Measurements from ENCODE around the gene RWDD1. TPM values are rescaled to one million over a fixed set of nuclear protein-coding genes. Genes with fewer than 3 reads are reported as not detected.

Gene RWDD1
- total and polyA plus RNA-seq, 2 of the 13 experiments (the other 11 are each of a cell fraction or from before 2014, with no cell fraction given), result 27.4 to 67.1 TPM

DNA sequence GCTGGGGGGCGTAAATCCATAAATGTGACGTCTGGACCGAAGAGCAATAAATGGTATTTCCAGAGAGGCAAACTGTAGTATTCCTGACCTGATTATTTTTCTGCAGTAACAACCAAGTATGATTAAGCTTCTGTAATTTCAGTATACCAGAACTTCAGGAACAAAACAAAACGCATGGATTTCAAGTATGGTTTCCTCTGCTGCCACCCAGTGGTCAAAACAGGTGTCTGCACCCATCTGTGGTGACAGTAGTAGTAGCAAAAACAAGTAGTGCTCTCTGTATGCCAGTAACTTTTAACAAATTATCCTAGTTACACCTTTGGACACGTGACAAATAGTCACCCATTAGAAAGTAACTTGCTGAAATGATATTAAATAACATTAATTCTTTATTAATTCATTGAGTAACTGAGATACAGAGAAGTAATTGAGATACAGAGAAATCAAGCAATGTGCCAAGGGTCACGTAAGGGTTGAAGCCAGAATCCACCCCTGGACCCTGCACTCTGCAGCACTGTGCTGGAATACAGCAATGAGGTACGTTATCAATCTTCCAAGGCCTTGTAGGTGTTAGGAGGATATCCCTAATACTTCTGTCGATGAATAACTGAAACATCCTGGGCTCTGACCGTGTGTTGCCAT is 9.8 kb upstream of the RWDD1 start (continued):
- TF ChIP-seq, protein P1, sequence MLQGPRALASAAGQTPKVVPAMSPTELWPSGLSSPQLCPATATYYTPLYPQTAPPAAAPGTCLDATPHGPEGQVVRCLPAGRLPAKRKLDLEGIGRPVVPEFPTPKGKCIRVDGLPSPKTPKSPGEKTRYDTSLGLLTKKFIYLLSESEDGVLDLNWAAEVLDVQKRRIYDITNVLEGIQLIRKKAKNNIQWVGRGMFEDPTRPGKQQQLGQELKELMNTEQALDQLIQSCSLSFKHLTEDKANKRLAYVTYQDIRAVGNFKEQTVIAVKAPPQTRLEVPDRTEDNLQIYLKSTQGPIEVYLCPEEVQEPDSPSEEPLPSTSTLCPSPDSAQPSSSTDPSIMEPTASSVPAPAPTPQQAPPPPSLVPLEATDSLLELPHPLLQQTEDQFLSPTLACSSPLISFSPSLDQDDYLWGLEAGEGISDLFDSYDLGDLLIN (CRISPR knock-in tag; IDR thresholded peaks at IDR 0.05; ENCODE audit: borderline replicate concordance), result no peak
- TF ChIP-seq MIER3 (CRISPR knock-in tag; IDR thresholded peaks at IDR 0.05; ENCODE audit: borderline replicate concordance) (no peak), ARNT2 (CRISPR knock-in tag; IDR thresholded peaks at IDR 0.05; ENCODE audit: low read depth) (no peak), ZNF451 (CRISPR knock-in tag; IDR thresholded peaks at IDR 0.05) (0 out of 2 replicates have a peak, but pooled peaks have one; percentile 18), GTF3A (CRISPR knock-in tag; conservative IDR thresholded peaks at IDR 0.05) (no peak), KDM2A (CRISPR knock-in tag; IDR thresholded peaks at IDR 0.05; ENCODE audit: borderline replicate concordance, low read depth) (no peak), ONECUT2 (CRISPR knock-in tag; IDR thresholded peaks at IDR 0.05) (no peak), ZNF772 (CRISPR knock-in tag; IDR thresholded peaks at IDR 0.05) (no peak), ZSCAN20 (CRISPR knock-in tag; IDR thresholded peaks at IDR 0.05; ENCODE audit: borderline replicate concordance) (no peak), ZNF230 (CRISPR knock-in tag; IDR thresholded peaks at IDR 0.05) (0 out of 2 replicates have a peak, but pooled peaks have one; percentile 49), EEA1 (CRISPR knock-in tag; IDR thresholded peaks at IDR 0.05; ENCODE audit: borderline replicate concordance) (no peak), ZNF205 (CRISPR knock-in tag; IDR thresholded peaks at IDR 0.05) (0 out of 2 replicates have a peak, but pooled peaks have one; percentile 10), JUN (CRISPR knock-in tag; IDR thresholded peaks at IDR 0.05) (0 out of 2 replicates have a peak, but pooled peaks have one; percentile 22), ZNF75D (CRISPR knock-in tag; IDR thresholded peaks at IDR 0.05; ENCODE audit: borderline replicate concordance) (no peak), ZNF180 (CRISPR knock-in tag; IDR thresholded peaks at IDR 0.05; ENCODE audit: borderline replicate concordance, low read depth) (no peak), SETDB1 (CRISPR knock-in tag; IDR thresholded peaks at IDR 0.05; ENCODE audit: borderline replicate concordance) (no peak), NAIF1 (CRISPR knock-in tag; IDR thresholded peaks at IDR 0.05; ENCODE audit: borderline replicate concordance) (no peak), ZNF556 (CRISPR knock-in tag; IDR thresholded peaks at IDR 0.05; ENCODE audit: borderline replicate concordance) (0 out of 2 replicates have a peak, but pooled peaks have one; percentile 44), CHCHD3 (CRISPR knock-in tag; IDR thresholded peaks at IDR 0.05) (no peak)
- TF ChIP-seq, protein P2, sequence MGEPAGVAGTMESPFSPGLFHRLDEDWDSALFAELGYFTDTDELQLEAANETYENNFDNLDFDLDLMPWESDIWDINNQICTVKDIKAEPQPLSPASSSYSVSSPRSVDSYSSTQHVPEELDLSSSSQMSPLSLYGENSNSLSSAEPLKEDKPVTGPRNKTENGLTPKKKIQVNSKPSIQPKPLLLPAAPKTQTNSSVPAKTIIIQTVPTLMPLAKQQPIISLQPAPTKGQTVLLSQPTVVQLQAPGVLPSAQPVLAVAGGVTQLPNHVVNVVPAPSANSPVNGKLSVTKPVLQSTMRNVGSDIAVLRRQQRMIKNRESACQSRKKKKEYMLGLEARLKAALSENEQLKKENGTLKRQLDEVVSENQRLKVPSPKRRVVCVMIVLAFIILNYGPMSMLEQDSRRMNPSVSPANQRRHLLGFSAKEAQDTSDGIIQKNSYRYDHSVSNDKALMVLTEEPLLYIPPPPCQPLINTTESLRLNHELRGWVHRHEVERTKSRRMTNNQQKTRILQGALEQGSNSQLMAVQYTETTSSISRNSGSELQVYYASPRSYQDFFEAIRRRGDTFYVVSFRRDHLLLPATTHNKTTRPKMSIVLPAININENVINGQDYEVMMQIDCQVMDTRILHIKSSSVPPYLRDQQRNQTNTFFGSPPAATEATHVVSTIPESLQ (CRISPR knock-in tag; conservative IDR thresholded peaks at IDR 0.05), result no peak
- TF ChIP-seq, protein P3, sequence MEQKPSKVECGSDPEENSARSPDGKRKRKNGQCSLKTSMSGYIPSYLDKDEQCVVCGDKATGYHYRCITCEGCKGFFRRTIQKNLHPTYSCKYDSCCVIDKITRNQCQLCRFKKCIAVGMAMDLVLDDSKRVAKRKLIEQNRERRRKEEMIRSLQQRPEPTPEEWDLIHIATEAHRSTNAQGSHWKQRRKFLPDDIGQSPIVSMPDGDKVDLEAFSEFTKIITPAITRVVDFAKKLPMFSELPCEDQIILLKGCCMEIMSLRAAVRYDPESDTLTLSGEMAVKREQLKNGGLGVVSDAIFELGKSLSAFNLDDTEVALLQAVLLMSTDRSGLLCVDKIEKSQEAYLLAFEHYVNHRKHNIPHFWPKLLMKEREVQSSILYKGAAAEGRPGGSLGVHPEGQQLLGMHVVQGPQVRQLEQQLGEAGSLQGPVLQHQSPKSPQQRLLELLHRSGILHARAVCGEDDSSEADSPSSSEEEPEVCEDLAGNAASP (CRISPR knock-in tag; IDR thresholded peaks at IDR 0.05; ENCODE audit: borderline replicate concordance), result no peak
- TF ChIP-seq, protein P4, sequence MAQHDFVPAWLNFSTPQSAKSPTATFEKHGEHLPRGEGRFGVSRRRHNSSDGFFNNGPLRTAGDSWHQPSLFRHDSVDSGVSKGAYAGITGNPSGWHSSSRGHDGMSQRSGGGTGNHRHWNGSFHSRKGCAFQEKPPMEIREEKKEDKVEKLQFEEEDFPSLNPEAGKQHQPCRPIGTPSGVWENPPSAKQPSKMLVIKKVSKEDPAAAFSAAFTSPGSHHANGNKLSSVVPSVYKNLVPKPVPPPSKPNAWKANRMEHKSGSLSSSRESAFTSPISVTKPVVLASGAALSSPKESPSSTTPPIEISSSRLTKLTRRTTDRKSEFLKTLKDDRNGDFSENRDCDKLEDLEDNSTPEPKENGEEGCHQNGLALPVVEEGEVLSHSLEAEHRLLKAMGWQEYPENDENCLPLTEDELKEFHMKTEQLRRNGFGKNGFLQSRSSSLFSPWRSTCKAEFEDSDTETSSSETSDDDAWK (CRISPR knock-in tag; IDR thresholded peaks at IDR 0.05), result no peak
- TF ChIP-seq, protein P5, sequence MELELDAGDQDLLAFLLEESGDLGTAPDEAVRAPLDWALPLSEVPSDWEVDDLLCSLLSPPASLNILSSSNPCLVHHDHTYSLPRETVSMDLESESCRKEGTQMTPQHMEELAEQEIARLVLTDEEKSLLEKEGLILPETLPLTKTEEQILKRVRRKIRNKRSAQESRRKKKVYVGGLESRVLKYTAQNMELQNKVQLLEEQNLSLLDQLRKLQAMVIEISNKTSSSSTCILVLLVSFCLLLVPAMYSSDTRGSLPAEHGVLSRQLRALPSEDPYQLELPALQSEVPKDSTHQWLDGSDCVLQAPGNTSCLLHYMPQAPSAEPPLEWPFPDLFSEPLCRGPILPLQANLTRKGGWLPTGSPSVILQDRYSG (CRISPR knock-in tag; IDR thresholded peaks at IDR 0.05), result no peak

Data from HepG2 (cell line).